GM12878 (cell line): ENCODE results near the gene CRTC3. TPM values are rescaled to one million over a fixed set of nuclear protein-coding genes. Genes with fewer than 3 reads are reported as not detected.

Experiments
- ATAC-seq: fragments of 200-7000 bp; cut with Tn5 transposase; 3 replicates; pipeline ENCODE4 v1.9.1; 2020; ENCODE audit warnings: mild to moderate bottlenecking, moderate library complexity
- BruUV-seq: library from RNA; stranded (reverse); fragments of 400-500 nt; replicated peaks from 2 replicates; lab custom pipeline; 2021; lab: Mats Ljungman, UMichigan
- CTCF ChIA-PET: fragments of 300-600 bp; sonication (Branson Sonifier 250); formaldehyde crosslinking; extraction: SDS; loops from one replicate; lab custom pipeline; 2021; ENCODE audit warnings: inconsistent platforms; lab: Yijun Ruan, JAX
- POLR2A ChIA-PET: fragments of 350-600 bp; formaldehyde crosslinking; extraction: SDS; loops from one replicate; lab custom pipeline; 2021; ENCODE audit warnings: inconsistent platforms; lab: Charles Lee
- RAD21 ChIA-PET: fragments of 300-600 bp; sonication (Branson Sonifier 250); formaldehyde crosslinking; loops from one replicate; lab custom pipeline; 2023; ENCODE audit warnings: antibody characterized with exemption; ENCODE audit not compliant: unreplicated experiment; lab: Charles Lee
- SMC1A ChIA-PET: fragments of 300-600 bp; sonication (Branson Sonifier 250); formaldehyde crosslinking; loops from one replicate; lab custom pipeline; 2023; ENCODE audit not compliant: unreplicated experiment, uncharacterized antibody; lab: Charles Lee
- DNase-seq: peaks from one replicate; pipeline ENCODE4 v3.0.0-alpha.2; 2011; ENCODE audit warnings: low read depth, low spot score
- FAIRE-seq: peaks from 3 replicates; lab custom pipeline; 2011; peaks lifted over from hg19 to GRCh38; lab: Jason Lieb, UNC
- H2AFZ ChIP-seq: 2 replicates; pipeline ENCODE4 v1.6.0; 2011; ENCODE audit warnings: low read depth, low read length, control low read depth; ENCODE audit not compliant: control insufficient read depth
- H3K27ac ChIP-seq: 2 replicates; pipeline ENCODE4 v1.5.1; 2011; ENCODE audit warnings: control low read depth; ENCODE audit not compliant: control insufficient read depth, insufficient read depth
- H3K27me3 ChIP-seq, 2 experiments: replicated peaks in 1 of 2; 2 replicates each; pipeline versions ENCODE4 v1.6.0 to v1.6.1; 2011; ENCODE audit warnings: low read length in 1 of 2; ENCODE audit not compliant: control insufficient read depth in 2 of 2, insufficient read depth in 2 of 2
- H3K36me3 ChIP-seq, 2 experiments: 2 replicates each; pipeline ENCODE4 v1.5.1; 2011; ENCODE audit warnings: low read length in 1 of 2; ENCODE audit not compliant: control insufficient read depth in 2 of 2, insufficient read depth in 2 of 2
- H3K4me1 ChIP-seq: 2 replicates; pipeline ENCODE4 v1.6.1; 2011; ENCODE audit warnings: mild to moderate bottlenecking, low read length, moderate library complexity, mixed read lengths; ENCODE audit not compliant: control insufficient read depth, insufficient read depth
- H3K4me2 ChIP-seq: 2 replicates; pipeline ENCODE4 v1.6.0; 2011; ENCODE audit warnings: control low read depth; ENCODE audit not compliant: control insufficient read depth, insufficient read depth
- H3K4me3 ChIP-seq: fragments of 200-600 bp; sonication (generic); 2 replicates; pipeline ENCODE4 v1.5.1; 2016
- H3K79me2 ChIP-seq: 2 replicates; pipeline ENCODE4 v1.6.0; 2011; ENCODE audit warnings: low read length; ENCODE audit not compliant: control insufficient read depth, insufficient read depth
- H3K9ac ChIP-seq: 2 replicates; pipeline ENCODE4 v1.8.0; 2011; ENCODE audit warnings: low read length, control low read depth, mixed read lengths; ENCODE audit not compliant: control insufficient read depth, insufficient read depth
- H3K9me3 ChIP-seq: replicated peaks from 3 replicates; pipeline ENCODE4 v1.5.1; 2011; ENCODE audit warnings: mild to moderate bottlenecking, low read length; ENCODE audit not compliant: control insufficient read depth, insufficient read depth
- H4K20me1 ChIP-seq: 2 replicates; pipeline ENCODE4 v1.6.0; 2011; ENCODE audit not compliant: control insufficient read depth, insufficient read depth
- CBX3 ChIP-seq: fragments of 200-600 bp; sonication (generic); IDR thresholded peaks from 2 replicates; pipeline ENCODE4 v1.6.1; 2016; ENCODE audit warnings: low read depth, borderline replicate concordance
- DPF2 ChIP-seq: fragments of 450-650 bp; IDR thresholded peaks from 2 replicates; pipeline ENCODE4 v1.6.1; 2017; ENCODE audit warnings: mild to moderate bottlenecking
- EGR1 ChIP-seq, 2 experiments: IDR thresholded peaks; 1 replicate in 1 of 2; 2 replicates in 1 of 2; pipeline ENCODE4 v1.6.1; 2011 to 2012; ENCODE audit warnings: low read depth in 2 of 2, low read length in 2 of 2, borderline replicate concordance in 1 of 2, mild to moderate bottlenecking in 1 of 2, moderate library complexity in 1 of 2
- PML ChIP-seq: IDR thresholded peaks from 2 replicates; pipeline ENCODE4 v1.6.1; 2012; ENCODE audit warnings: low read length, inconsistent platforms
- POLR2AphosphoS5 ChIP-seq: IDR thresholded peaks from 2 replicates; pipeline ENCODE4 v1.6.1; 2011; ENCODE audit warnings: mild to moderate bottlenecking, low read length, inconsistent platforms
- RAD51 ChIP-seq: fragments of 450-650 bp; IDR thresholded peaks from 2 replicates; pipeline ENCODE4 v1.6.1; 2016; ENCODE audit warnings: moderate library complexity, mild to moderate bottlenecking, inconsistent platforms
- RCOR1 ChIP-seq: conservative IDR thresholded peaks from 2 replicates; pipeline ENCODE4 v1.6.1; 2012; ENCODE audit warnings: low read depth, low read length, improper control_type of control experiment
- TAF1 ChIP-seq: IDR thresholded peaks from 2 replicates; pipeline ENCODE4 v1.6.1; 2011; ENCODE audit warnings: mild to moderate bottlenecking, low read depth, low read length, borderline replicate concordance
- TCF3 ChIP-seq: IDR thresholded peaks from 2 replicates; pipeline ENCODE4 v1.6.1; 2012; ENCODE audit warnings: low read depth, mild to moderate bottlenecking, low read length, borderline replicate concordance; ENCODE audit not compliant: insufficient read depth
- ZNF24 ChIP-seq: fragments of 450-650 bp; IDR thresholded peaks from 2 replicates; pipeline ENCODE4 v1.6.1; 2017; ENCODE audit warnings: antibody characterized with exemption, mild to moderate bottlenecking
- WGBS: methylation state at CpG from one replicate; pipeline ENCODE4 v1.1.6; 2016; ENCODE audit warnings: low lambda C conversion rate; ENCODE audit not compliant: insufficient replicate concordance, insufficient coverage; ENCODE audit errors: missing lambda C conversion rate; 5-methylcytosine and 5-hydroxymethylcytosine counted together
- in situ Hi-C: fragments of 300-500 bp; cut with MboI; formaldehyde crosslinking; loops from 9 replicates; pipeline ENCODE4 v1.14.3; 2018; ENCODE audit warnings: mixed read lengths
- intact Hi-C: fragments of 100-400 bp; cut with micrococcal nuclease; formaldehyde crosslinking; loops from one replicate; pipeline ENCODE4 v1.14.2; 2022; ENCODE audit not compliant: unreplicated experiment
- polyA plus RNA-seq, 11 experiments: library from polyadenylated mRNA; depleted of rRNA in 4 of 11; unstranded in 6 of 11; stranded (reverse) in 5 of 11; fragments of >200 nt; fragmentation: Nextera tagmentation in 4 of 11; fragmentation: Illumina TruSeq in 1 of 11; extraction: Ambion mirVana in 4 of 11; extraction: Trizol in 1 of 11; gene quantifications; 1 replicate in 1 of 11; 2 replicates in 10 of 11; pipeline versions ENCODE4 v1.2.1 to v1.2.3, GENCODE V29; 2011 to 2016; ENCODE audit warnings: inconsistent platforms in 2 of 11, missing spikeins in 2 of 11, low read depth in 1 of 11
- total RNA-seq, 4 experiments: library from RNA; depleted of rRNA in 3 of 4; stranded (reverse); fragments of >200 nt in 3 of 4; fragmentation: Illumina TruSeq in 1 of 4; extraction: Trizol in 1 of 4; gene quantifications; 2 replicates each; pipeline versions ENCODE4 v1.2.1 to v1.2.3, GENCODE V29; 2013 to 2021
- TF ChIP-seq, protein P1 (sequence below): IDR thresholded peaks from 2 replicates; pipeline ENCODE4 v1.6.1; 2012; ENCODE audit warnings: improper control_type of control experiment, low read depth, low read length; ENCODE audit not compliant: insufficient replicate concordance
- TF ChIP-seq, protein P2 (sequence below): fragments of 150-350 bp; IDR thresholded peaks from 2 replicates; pipeline ENCODE4 v1.6.1; 2014; ENCODE audit warnings: mild to moderate bottlenecking, low read depth, low read length
- TF ChIP-seq, protein P3 (sequence below): fragments of 450-650 bp; IDR thresholded peaks from 2 replicates; pipeline ENCODE4 v1.6.1; 2017; ENCODE audit warnings: mild to moderate bottlenecking, low read depth, inconsistent platforms; ENCODE audit not compliant: poor library complexity, severe bottlenecking

CRTC3 gene
- total and polyA plus RNA-seq, 10 of the 15 experiments (the other 5 are each of a cell fraction or from before 2014, with no cell fraction given) = 3.5 to 36.9 (median 18.9) TPM

DNA sequence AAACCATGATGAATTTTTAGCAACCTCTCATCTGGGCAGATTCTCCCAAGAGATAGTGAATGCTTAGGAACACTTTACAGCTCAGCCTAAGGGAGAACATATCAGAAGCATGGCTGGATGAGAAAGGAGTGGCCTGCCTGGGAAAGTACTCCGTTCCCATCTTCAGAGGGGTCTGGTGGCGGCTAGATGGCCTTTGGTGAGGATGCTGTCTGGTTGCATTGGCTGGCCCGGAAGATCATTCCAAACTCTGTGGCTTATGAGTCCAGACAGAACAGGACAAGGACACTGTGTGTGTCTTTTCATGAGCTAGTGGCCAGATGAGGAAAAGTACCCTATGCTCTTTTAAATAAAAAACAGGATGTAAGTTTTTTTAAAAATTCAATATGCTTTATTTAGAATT, 51.2 kb downstream of the CRTC3 start (continued):
- TF ChIP-seq, protein P1, sequence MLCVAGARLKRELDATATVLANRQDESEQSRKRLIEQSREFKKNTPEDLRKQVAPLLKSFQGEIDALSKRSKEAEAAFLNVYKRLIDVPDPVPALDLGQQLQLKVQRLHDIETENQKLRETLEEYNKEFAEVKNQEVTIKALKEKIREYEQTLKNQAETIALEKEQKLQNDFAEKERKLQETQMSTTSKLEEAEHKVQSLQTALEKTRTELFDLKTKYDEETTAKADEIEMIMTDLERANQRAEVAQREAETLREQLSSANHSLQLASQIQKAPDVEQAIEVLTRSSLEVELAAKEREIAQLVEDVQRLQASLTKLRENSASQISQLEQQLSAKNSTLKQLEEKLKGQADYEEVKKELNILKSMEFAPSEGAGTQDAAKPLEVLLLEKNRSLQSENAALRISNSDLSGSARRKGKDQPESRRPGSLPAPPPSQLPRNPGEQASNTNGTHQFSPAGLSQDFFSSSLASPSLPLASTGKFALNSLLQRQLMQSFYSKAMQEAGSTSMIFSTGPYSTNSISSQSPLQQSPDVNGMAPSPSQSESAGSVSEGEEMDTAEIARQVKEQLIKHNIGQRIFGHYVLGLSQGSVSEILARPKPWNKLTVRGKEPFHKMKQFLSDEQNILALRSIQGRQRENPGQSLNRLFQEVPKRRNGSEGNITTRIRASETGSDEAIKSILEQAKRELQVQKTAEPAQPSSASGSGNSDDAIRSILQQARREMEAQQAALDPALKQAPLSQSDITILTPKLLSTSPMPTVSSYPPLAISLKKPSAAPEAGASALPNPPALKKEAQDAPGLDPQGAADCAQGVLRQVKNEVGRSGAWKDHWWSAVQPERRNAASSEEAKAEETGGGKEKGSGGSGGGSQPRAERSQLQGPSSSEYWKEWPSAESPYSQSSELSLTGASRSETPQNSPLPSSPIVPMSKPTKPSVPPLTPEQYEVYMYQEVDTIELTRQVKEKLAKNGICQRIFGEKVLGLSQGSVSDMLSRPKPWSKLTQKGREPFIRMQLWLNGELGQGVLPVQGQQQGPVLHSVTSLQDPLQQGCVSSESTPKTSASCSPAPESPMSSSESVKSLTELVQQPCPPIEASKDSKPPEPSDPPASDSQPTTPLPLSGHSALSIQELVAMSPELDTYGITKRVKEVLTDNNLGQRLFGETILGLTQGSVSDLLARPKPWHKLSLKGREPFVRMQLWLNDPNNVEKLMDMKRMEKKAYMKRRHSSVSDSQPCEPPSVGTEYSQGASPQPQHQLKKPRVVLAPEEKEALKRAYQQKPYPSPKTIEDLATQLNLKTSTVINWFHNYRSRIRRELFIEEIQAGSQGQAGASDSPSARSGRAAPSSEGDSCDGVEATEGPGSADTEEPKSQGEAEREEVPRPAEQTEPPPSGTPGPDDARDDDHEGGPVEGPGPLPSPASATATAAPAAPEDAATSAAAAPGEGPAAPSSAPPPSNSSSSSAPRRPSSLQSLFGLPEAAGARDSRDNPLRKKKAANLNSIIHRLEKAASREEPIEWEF = no peak

DNA sequence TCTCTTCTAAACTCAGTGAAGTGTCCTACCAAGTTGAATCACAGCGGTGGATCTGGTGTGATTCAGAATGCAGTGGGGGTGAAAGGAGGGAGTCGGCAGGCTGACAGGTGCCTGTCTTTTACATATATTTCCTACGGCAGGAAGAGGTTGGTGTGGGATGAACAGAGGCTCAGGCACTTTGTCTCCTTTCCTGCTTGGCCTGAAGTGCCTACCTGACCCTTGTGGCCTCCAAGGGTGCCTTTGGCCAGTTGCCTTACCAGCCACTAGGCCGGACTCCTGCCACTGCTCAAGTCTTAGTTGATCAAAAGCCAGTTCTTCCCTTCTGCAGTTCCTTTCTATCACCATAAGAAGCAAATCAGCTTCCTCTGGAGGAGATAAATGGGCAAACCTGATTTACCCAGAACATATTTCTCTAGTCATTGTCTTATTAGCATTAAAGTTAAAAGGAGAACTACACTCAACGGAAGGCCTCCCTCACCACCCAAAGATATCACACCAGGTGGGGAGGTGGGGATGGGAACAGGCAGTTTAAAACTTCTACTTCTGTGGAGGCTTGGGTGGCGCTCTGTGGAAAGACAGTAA, 52.1 kb downstream of the CRTC3 start:
- no peaks in the 10 kb centered on the region for H4K20me1 ChIP-seq
- POLR2A ChIA-PET = no interaction called here
- no TSS peak for BruUV-seq
- no peak for FAIRE-seq
- intact Hi-C loops (no loop called here), in situ Hi-C loops (no loop called here)
- RAD21 ChIA-PET = interaction anchor here (1.3 kb wide), 1 partner anchor 14 kb away, joined by 4 read pairs; no protein-coding TSS in a partner anchor
- no peak overlapping the region for H3K4me2 ChIP-seq
- no peaks in the 10 kb centered on the region; the same call in none of the 2 replicates for H3K79me2 ChIP-seq
- SMC1A ChIA-PET = interaction anchor here (0.9 to 1.8 kb wide), 4 partner anchors 10 to 26 kb away, joined by 3 to 9 read pairs (median 5); no protein-coding TSS in a partner anchor
- H3K36me3 ChIP-seq = peaks cover 0 to 2% of the 10 kb centered on the region in 2 experiments; a peak in 1 of 4 replicates
- no peak overlapping the region for H3K9ac ChIP-seq
- H3K9me3 ChIP-seq = no peaks in the 10 kb centered on the region
- DNase-seq = no peak
- CTCF ChIA-PET = interaction anchor here (1.8 kb wide), 1 partner anchor 21 kb away, joined by 3 read pairs; no protein-coding TSS in a partner anchor
- 98% methylated on average over 6 of the region's 6 CpGs for WGBS
- H3K27ac ChIP-seq = no peak overlapping the region
- no peak for ATAC-seq
- H3K4me3 ChIP-seq = no peak overlapping the region
- H3K27me3 ChIP-seq = no peaks in the 10 kb centered on the region
- peaks cover 3% of the 10 kb centered on the region; the same call in 1 of the 2 replicates for H3K4me1 ChIP-seq
- no peak overlapping the region for H2AFZ ChIP-seq
- TF ChIP-seq CBX3 (no peak), TAF1 (no peak), RAD51 (no peak), EGR1 (IDR thresholded peaks at IDR 0.05; ENCODE audit: borderline replicate concordance in 1 of 2, low read depth in 2 of 2, low read length in 2 of 2) (no peak), ZNF24 (no peak), TCF3 (no peak), RCOR1 (no peak), POLR2AphosphoS5 (no peak), DPF2 (no peak), PML (no peak)
- TF ChIP-seq, protein P2, sequence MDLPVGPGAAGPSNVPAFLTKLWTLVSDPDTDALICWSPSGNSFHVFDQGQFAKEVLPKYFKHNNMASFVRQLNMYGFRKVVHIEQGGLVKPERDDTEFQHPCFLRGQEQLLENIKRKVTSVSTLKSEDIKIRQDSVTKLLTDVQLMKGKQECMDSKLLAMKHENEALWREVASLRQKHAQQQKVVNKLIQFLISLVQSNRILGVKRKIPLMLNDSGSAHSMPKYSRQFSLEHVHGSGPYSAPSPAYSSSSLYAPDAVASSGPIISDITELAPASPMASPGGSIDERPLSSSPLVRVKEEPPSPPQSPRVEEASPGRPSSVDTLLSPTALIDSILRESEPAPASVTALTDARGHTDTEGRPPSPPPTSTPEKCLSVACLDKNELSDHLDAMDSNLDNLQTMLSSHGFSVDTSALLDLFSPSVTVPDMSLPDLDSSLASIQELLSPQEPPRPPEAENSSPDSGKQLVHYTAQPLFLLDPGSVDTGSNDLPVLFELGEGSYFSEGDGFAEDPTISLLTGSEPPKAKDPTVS = no peak
- TF ChIP-seq, protein P3, sequence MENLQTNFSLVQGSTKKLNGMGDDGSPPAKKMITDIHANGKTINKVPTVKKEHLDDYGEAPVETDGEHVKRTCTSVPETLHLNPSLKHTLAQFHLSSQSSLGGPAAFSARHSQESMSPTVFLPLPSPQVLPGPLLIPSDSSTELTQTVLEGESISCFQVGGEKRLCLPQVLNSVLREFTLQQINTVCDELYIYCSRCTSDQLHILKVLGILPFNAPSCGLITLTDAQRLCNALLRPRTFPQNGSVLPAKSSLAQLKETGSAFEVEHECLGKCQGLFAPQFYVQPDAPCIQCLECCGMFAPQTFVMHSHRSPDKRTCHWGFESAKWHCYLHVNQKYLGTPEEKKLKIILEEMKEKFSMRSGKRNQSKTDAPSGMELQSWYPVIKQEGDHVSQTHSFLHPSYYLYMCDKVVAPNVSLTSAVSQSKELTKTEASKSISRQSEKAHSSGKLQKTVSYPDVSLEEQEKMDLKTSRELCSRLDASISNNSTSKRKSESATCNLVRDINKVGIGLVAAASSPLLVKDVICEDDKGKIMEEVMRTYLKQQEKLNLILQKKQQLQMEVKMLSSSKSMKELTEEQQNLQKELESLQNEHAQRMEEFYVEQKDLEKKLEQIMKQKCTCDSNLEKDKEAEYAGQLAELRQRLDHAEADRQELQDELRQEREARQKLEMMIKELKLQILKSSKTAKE = no peak
